Type B pancreatic cell (in vitro differentiated cells): Measurements from ENCODE around the gene FOXJ1. TPM values are rescaled to one million over a fixed set of nuclear protein-coding genes. Genes with fewer than 3 reads are reported as not detected.

Experiments
- DNase-seq: peaks from one replicate; pipeline ENCODE4 v3.0.0; 2021; ENCODE audit warnings: mixed read lengths; ENCODE audit not compliant: unreplicated experiment; ENCODE audit errors: extremely low spot score
- H3K27ac Mint-ChIP-seq: 2 replicates; pipeline ENCODE4 v1.8.0; 2021; ENCODE audit warnings: mild to moderate bottlenecking, mixed read lengths
- H3K27me3 Mint-ChIP-seq: 2 replicates; pipeline ENCODE4 v1.8.0; 2021; ENCODE audit warnings: mixed read lengths
- H3K36me3 Mint-ChIP-seq: 2 replicates; pipeline ENCODE4 v1.8.0; 2021; ENCODE audit warnings: mixed read lengths
- H3K4me1 Mint-ChIP-seq: one replicate; pipeline ENCODE4 v1.8.0; 2021; ENCODE audit warnings: mixed read lengths; ENCODE audit not compliant: unreplicated experiment
- H3K4me3 Mint-ChIP-seq: 2 replicates; pipeline ENCODE4 v1.8.0; 2021; ENCODE audit warnings: mild to moderate bottlenecking, mixed read lengths
- H3K9me3 Mint-ChIP-seq: 2 replicates; pipeline ENCODE4 v1.8.0; 2021; ENCODE audit warnings: mixed read lengths
- CTCF ChIP-seq: fragments of 200-600 bp; sonication (generic); conservative IDR thresholded peaks from 2 replicates; pipeline ENCODE4 v1.5.0; 2021; ENCODE audit warnings: antibody characterized with exemption, mild to moderate bottlenecking
- total RNA-seq: library from RNA; stranded (reverse); gene quantifications from 2 replicates; pipeline ENCODE4 v1.2.1, GENCODE V29; 2021; ENCODE audit warnings: low replicate concordance

The FOXJ1 gene
- total RNA-seq, 1 donor from 2014 or later, result 18.2 TPM

GRCh38 chr17:76163919-76164318 lies 22.9 kb upstream of the FOXJ1 start:
- no peak for TF ChIP-seq CTCF
- H3K4me3 Mint-ChIP-seq, result no peak overlapping the region
- H3K27me3 Mint-ChIP-seq, result no peaks in the 10 kb centered on the region
- no peaks in the 10 kb centered on the region for H3K36me3 Mint-ChIP-seq
- DNase-seq, result no peak
- no peaks in the 10 kb centered on the region for H3K9me3 Mint-ChIP-seq
- H3K27ac Mint-ChIP-seq, result peak overlapping the region; percentile 52
- H3K4me1 Mint-ChIP-seq, result peaks cover 14% of the 10 kb centered on the region

- TF ChIP-seq CTCF, result no peak
- no peak for DNase-seq
- no peak overlapping the region for H3K4me3 Mint-ChIP-seq
- no peaks in the 10 kb centered on the region for H3K36me3 Mint-ChIP-seq
- no peaks in the 10 kb centered on the region for H3K9me3 Mint-ChIP-seq
- no peaks in the 10 kb centered on the region for H3K27me3 Mint-ChIP-seq
- H3K4me1 Mint-ChIP-seq, result peaks cover 14% of the 10 kb centered on the region
- H3K27ac Mint-ChIP-seq, result peak overlapping the region; percentile 50
Measured at GRCh38 chr17:76161619-76162266, 20.7 kb upstream of the FOXJ1 start.

- DNase-seq, result no peak
- H3K27ac Mint-ChIP-seq, result peak overlapping the region; percentile 50
- no peaks in the 10 kb centered on the region for H3K9me3 Mint-ChIP-seq
- no peak overlapping the region for H3K4me3 Mint-ChIP-seq
- no peaks in the 10 kb centered on the region for H3K27me3 Mint-ChIP-seq
- H3K36me3 Mint-ChIP-seq, result no peaks in the 10 kb centered on the region
- H3K4me1 Mint-ChIP-seq, result peaks cover 14% of the 10 kb centered on the region
- no peak for TF ChIP-seq CTCF
Measured at GRCh38 chr17:76160896-76161528, 20.0 kb upstream of the FOXJ1 start.

GRCh38 chr17:76159157-76159556 lies 18.1 kb upstream of the FOXJ1 start:
- no peaks in the 10 kb centered on the region for H3K36me3 Mint-ChIP-seq
- no peak for TF ChIP-seq CTCF
- H3K4me1 Mint-ChIP-seq, result peaks cover 5% of the 10 kb centered on the region
- H3K27me3 Mint-ChIP-seq, result no peaks in the 10 kb centered on the region
- no peak for DNase-seq
- H3K4me3 Mint-ChIP-seq, result no peak overlapping the region
- H3K9me3 Mint-ChIP-seq, result no peaks in the 10 kb centered on the region
- no peak overlapping the region for H3K27ac Mint-ChIP-seq

- Mint-ChIP-seq H3K27me3 (no peaks in the 10 kb centered on the region), H3K4me1 (peaks cover 5% of the 10 kb centered on the region), H3K36me3 (no peaks in the 10 kb centered on the region), H3K27ac (no peak overlapping the region), H3K9me3 (no peaks in the 10 kb centered on the region), H3K4me3 (no peak overlapping the region)
- no peak for TF ChIP-seq CTCF
- no peak for DNase-seq
Measured at GRCh38 chr17:76157759-76158158, 16.7 kb upstream of the FOXJ1 start.
